GM12801 (cell line): ENCODE measurements around the gene SCAPER.

Experiments used
- TF ChIP-seq, protein P1 (sequence below): IDR thresholded peaks from one replicate; pipeline ENCODE4 v1.5.1; 2011; ENCODE audit warnings: control low read depth; ENCODE audit not compliant: insufficient read length; ENCODE audit errors: extremely low read depth

The SCAPER gene

DNA sequence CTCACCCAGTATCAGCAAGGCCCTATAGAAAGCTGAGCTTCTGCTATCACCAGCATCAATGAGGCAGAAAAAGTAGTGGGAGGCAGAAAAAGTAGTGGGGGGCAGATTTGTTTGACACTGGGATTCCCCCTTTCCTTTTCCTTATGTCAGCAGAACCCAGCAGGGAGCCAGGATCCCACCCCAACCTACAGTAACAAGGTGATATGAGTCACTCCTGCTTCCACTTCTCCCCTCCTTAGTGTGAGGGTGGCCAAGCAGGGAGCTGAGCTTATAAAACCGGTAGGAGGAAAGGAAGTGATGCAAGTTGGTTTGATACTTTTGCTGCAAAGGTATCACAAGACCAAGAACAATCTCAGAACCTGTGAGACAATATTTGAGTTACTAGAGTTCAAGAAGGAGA, 128.7 kb downstream of the SCAPER start:
- TF ChIP-seq, protein P1, sequence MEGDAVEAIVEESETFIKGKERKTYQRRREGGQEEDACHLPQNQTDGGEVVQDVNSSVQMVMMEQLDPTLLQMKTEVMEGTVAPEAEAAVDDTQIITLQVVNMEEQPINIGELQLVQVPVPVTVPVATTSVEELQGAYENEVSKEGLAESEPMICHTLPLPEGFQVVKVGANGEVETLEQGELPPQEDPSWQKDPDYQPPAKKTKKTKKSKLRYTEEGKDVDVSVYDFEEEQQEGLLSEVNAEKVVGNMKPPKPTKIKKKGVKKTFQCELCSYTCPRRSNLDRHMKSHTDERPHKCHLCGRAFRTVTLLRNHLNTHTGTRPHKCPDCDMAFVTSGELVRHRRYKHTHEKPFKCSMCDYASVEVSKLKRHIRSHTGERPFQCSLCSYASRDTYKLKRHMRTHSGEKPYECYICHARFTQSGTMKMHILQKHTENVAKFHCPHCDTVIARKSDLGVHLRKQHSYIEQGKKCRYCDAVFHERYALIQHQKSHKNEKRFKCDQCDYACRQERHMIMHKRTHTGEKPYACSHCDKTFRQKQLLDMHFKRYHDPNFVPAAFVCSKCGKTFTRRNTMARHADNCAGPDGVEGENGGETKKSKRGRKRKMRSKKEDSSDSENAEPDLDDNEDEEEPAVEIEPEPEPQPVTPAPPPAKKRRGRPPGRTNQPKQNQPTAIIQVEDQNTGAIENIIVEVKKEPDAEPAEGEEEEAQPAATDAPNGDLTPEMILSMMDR: no peak

DNA sequence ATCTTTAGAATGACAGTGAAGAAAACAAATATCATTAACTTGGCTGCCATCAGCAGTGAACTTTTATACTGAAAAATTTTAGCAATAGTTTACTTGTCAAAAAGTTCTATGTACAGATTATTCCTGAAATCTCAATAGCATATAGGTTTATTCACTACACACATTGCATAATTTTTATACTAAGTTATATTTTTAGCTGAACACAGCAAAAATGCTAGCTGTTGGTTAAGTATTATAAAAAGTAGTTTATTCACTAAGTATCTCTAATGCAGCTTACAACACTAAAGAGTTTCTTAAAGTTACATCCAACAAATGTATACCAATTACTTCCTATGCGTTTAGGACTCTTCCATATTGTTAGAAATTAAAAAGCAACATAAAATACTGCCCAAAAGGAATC, 131.9 kb downstream of the SCAPER start:
- TF ChIP-seq, protein P1: no peak

DNA sequence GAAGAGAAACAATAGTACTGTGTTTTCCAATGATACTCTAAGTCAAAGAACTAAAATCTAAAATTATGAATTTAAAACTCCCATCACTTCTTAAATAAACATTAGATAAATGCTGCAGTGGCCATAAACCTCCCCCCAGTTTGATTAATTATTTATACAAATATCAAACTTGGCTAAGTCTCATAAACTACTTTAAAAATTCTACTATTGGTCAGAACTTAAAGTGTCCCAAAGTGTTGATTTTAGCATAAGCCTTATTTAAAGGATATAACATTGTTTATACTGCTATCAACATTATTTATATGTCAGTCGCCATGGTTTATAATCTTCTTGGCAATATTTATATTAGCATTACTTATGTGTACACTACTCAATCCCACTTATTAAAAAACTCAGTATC, 132.4 kb downstream of the SCAPER start:
- TF ChIP-seq, protein P1: no peak

DNA sequence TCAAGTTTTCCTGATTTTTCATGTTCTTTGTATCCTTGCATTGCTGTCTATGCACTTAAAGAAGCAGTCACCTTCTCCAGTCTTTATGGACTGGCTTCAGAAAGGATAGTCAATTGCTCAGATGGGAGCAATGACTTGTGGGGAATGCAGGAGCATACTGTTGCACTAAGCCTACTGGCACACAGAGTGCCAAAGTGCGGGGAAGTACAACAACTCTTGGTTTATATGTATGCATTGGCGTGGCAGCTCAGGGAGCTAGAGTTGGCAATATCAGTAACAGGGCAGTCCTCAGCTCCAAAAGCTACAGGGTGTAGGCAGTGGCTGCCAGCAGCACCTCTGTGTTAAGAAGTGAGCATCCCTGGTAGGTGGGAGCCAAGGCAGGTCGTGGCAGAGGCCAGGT, 141.1 kb downstream of the SCAPER start:
- TF ChIP-seq, protein P1: no peak

DNA sequence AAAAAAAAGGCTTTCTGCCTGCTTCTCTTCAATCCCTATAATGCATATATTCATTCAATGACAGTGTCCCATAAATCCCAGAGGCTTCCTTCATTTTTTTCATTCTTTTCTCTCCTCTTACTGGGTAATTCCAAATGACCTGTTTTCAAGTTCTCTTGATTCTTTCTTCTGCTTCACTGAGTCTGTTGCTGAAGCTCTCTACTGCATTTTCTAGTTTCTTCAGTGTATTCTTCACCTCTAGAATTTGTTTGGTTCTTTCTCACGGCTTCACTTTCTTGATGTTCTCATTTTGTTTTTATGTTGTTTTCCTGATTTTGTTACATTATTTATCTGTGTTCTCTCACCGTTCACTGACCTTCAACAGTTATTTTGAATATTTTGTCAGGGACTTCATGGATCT, 141.6 kb downstream of the SCAPER start:
- TF ChIP-seq, protein P1: no peak

DNA sequence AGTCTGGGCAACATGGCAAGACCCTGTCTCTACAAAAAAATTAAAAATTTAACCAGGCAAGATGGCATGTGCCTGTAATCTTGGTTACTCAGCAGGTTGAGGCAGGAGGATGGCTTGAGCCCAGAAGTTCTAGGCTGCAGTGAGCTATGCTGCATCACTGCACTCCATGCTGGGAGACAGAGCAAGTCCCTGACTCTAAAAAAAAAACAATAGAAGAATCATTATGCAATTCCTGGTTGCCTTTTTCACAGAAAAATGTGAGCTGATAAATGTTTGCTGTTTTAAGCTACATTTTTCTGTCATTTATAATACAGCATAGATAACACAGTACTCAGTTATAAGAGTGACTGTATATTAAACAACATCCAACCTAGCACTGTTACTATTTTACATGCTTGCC, 148.8 kb downstream of the SCAPER start:
- TF ChIP-seq, protein P1: no peak

DNA sequence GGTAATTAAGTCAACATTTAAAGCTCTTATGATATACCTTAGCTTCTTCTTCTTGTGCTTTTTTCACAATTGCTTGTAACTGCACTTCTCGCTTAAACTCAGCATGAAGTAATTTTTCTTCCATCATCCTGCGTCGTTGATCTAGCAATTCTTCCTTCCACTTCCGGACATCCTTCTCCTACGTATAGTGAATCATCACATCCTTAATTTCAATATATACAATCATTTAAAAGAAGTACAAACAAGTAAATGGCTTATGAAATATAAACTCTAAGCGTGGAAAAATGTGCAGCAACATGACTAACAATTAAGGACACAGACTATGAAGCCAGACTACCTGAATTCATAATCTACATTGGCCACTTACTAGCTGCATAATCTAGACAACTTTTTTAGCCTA, 151.4 kb downstream of the SCAPER start:
- TF ChIP-seq, protein P1: no peak

DNA sequence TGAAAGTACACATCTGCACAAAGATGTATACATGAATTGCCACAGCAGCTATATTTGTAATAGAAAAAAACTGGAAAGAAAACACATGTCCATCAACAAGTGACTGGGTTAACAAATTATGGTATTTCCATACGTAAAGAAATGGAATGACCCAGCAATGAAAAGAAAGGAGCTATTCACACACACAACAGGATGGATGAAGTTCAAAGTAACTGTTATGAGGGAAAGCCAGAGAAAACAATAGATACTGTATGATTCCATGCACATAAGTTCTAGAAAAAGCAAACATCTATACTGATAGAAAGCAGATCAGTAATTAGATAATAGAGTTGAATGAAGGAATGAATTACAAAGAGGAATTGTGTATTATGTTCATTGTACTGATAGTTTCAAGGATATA, 152.0 kb downstream of the SCAPER start:
- TF ChIP-seq, protein P1: no peak
